CD4-positive, alpha-beta T cell (primary cell): Measurements from ENCODE around the gene OR7C1. TPM values are rescaled to one million over a fixed set of nuclear protein-coding genes. Genes with fewer than 3 reads are reported as not detected.

Experiments
- ATAC-seq: fragments of 200-7000 bp; cut with Tn5 transposase; one replicate; pipeline ENCODE4 v1.10.0; 2022; ENCODE audit warnings: mild to moderate bottlenecking; ENCODE audit not compliant: poor library complexity
- CTCF ChIA-PET: fragments of 350-600 bp; sonication (Branson Sonifier 250); formaldehyde crosslinking; loops from one replicate; lab custom pipeline; 2021; ENCODE audit warnings: antibody characterized with exemption, inconsistent platforms; lab: Charles Lee
- POLR2A ChIA-PET: fragments of 350-600 bp; sonication (Branson Sonifier 250); formaldehyde crosslinking; loops from one replicate; lab custom pipeline; 2021; ENCODE audit warnings: antibody characterized with exemption, inconsistent platforms; lab: Charles Lee
- DNase-seq, 14 experiments: peaks; one replicate each; pipeline ENCODE4 v3.0.0-alpha.2; 2013 to 2020; ENCODE audit warnings: mixed read lengths in 2 of 14
- H3K27ac ChIP-seq, 2 donors: one replicate each; pipeline versions ENCODE4 v1.5.1 to v1.7.0; 2013; ENCODE audit warnings: low read length in 2 of 2, low read depth in 1 of 2, mild to moderate bottlenecking in 1 of 2
- H3K27me3 ChIP-seq, 2 experiments: 1 replicate in 1 of 2; 2 replicates in 1 of 2; pipeline versions ENCODE4 v1.6.1 to v1.7.0; 2013; ENCODE audit warnings: low read length in 2 of 2, control low read depth in 1 of 2, mild to moderate bottlenecking in 1 of 2, moderate library complexity in 1 of 2; ENCODE audit not compliant: insufficient read depth in 2 of 2, control insufficient read depth in 1 of 2
- H3K36me3 ChIP-seq: one replicate; pipeline ENCODE4 v1.6.1; 2013; ENCODE audit warnings: low read length, control low read depth; ENCODE audit not compliant: insufficient read depth
- H3K4me1 ChIP-seq: one replicate; pipeline ENCODE4 v1.6.1; 2013; ENCODE audit warnings: low read length, control low read depth; ENCODE audit not compliant: insufficient read depth
- H3K4me3 ChIP-seq: one replicate; pipeline ENCODE4 v1.5.1; 2013; ENCODE audit warnings: mild to moderate bottlenecking, low read length, moderate library complexity
- H3K9me3 ChIP-seq, 2 experiments: 1 replicate in 1 of 2; 2 replicates in 1 of 2; pipeline versions ENCODE4 v1.6.1 to v1.7.0; 2013; ENCODE audit warnings: low read length in 2 of 2, mild to moderate bottlenecking in 2 of 2, control low read depth in 1 of 2, moderate library complexity in 1 of 2; ENCODE audit not compliant: control insufficient read depth in 1 of 2, insufficient read depth in 1 of 2
- H3K27ac Mint-ChIP-seq: one replicate; pipeline ENCODE4 v1.8.0; 2020; ENCODE audit warnings: mixed read lengths
- H3K27me3 Mint-ChIP-seq: one replicate; pipeline ENCODE4 v1.8.0; 2021; ENCODE audit warnings: mixed read lengths
- H3K36me3 Mint-ChIP-seq: one replicate; pipeline ENCODE4 v1.8.0; 2021; ENCODE audit warnings: low read depth, mixed read lengths
- H3K4me1 Mint-ChIP-seq: one replicate; pipeline ENCODE4 v1.8.0; 2021; ENCODE audit warnings: low read depth, mixed read lengths
- H3K4me3 Mint-ChIP-seq: one replicate; pipeline ENCODE4 v1.8.0; 2020; ENCODE audit warnings: mild to moderate bottlenecking, mixed read lengths
- H3K9me3 Mint-ChIP-seq: one replicate; pipeline ENCODE4 v1.8.0; 2020; ENCODE audit warnings: mixed read lengths
- CTCF ChIP-seq: fragments of 200-600 bp; IDR thresholded peaks from one replicate; pipeline ENCODE4 v1.8.0; 2022; ENCODE audit warnings: antibody characterized with exemption, mild to moderate bottlenecking
- intact Hi-C, 2 experiments: fragments of 100-400 bp; cut with DNase I in 1 of 2; cut with micrococcal nuclease in 1 of 2; formaldehyde crosslinking; loops; one replicate each; pipeline versions ENCODE4 v1.15.1 to v1.9.0; 2023 to 2025; cut with DNase I, micrococcal nuclease
- total RNA-seq, 174 experiments: library from RNA in 2 of 174; stranded (reverse) in 2 of 174; gene quantifications; one replicate each; pipeline ENCODE4 v1.2.3 and lab custom pipeline; 2021 to 2026

OR7C1 gene
- total RNA-seq, 2 experiments from 2014 or later: not detected

GRCh38 chr19:14817052-14817451 lies 17.9 kb downstream of the OR7C1 start:
- H3K9me3 Mint-ChIP-seq: no peaks in the 10 kb centered on the region
- no peak for TF ChIP-seq CTCF
- CTCF ChIA-PET: no interaction called here
- no peak overlapping the region for H3K27ac ChIP-seq
- H3K27me3 Mint-ChIP-seq: peaks cover 20% of the 10 kb centered on the region
- H3K27me3 ChIP-seq: no peaks in the 10 kb centered on the region
- no peaks in the 10 kb centered on the region for H3K36me3 ChIP-seq
- H3K9me3 ChIP-seq: no peaks in the 10 kb centered on the region
- POLR2A ChIA-PET: no interaction called here
- no peaks in the 10 kb centered on the region for H3K4me1 ChIP-seq
- no peak for DNase-seq
- no peaks in the 10 kb centered on the region for H3K4me1 Mint-ChIP-seq
- H3K4me3 Mint-ChIP-seq: no peak overlapping the region
- H3K27ac Mint-ChIP-seq: no peak overlapping the region
- H3K4me3 ChIP-seq: no peak overlapping the region
- ATAC-seq: no peak
- intact Hi-C loops: no loop called here
- no peaks in the 10 kb centered on the region for H3K36me3 Mint-ChIP-seq

GRCh38 chr19:14814982-14815652 lies 19.9 kb downstream of the OR7C1 start:
- Histone ChIP-seq H3K4me1 (no peaks in the 10 kb centered on the region), H3K27ac (no peak overlapping the region), H3K27me3 (no peaks in the 10 kb centered on the region), H3K36me3 (no peaks in the 10 kb centered on the region), H3K4me3 (no peak overlapping the region), H3K9me3 (no peaks in the 10 kb centered on the region)
- Mint-ChIP-seq H3K36me3 (no peaks in the 10 kb centered on the region), H3K4me3 (no peak overlapping the region), H3K4me1 (no peaks in the 10 kb centered on the region), H3K27me3 (peaks cover 5% of the 10 kb centered on the region), H3K9me3 (no peaks in the 10 kb centered on the region), H3K27ac (no peak overlapping the region)
- ChIA-PET POLR2A (no interaction called here), CTCF (no interaction called here)
- intact Hi-C loops: no loop called here
- ATAC-seq: no peak
- no peak for DNase-seq
- no peak for TF ChIP-seq CTCF

GRCh38 chr19:14809272-14810057 lies 25.5 kb downstream of the OR7C1 start:
- DNase-seq: no peak
- POLR2A ChIA-PET: no interaction called here
- no peak overlapping the region for H3K4me3 Mint-ChIP-seq
- Histone ChIP-seq H3K36me3 (no peaks in the 10 kb centered on the region), H3K9me3 (no peaks in the 10 kb centered on the region), H3K4me3 (no peak overlapping the region), H3K27me3 (peaks cover 0 to 2% of the 10 kb centered on the region in 2 experiments), H3K4me1 (no peaks in the 10 kb centered on the region), H3K27ac (no peak overlapping the region)
- H3K36me3 Mint-ChIP-seq: no peaks in the 10 kb centered on the region
- CTCF ChIA-PET: no interaction called here
- TF ChIP-seq CTCF: no peak
- ATAC-seq: no peak
- no peaks in the 10 kb centered on the region for H3K9me3 Mint-ChIP-seq
- H3K4me1 Mint-ChIP-seq: no peaks in the 10 kb centered on the region
- intact Hi-C loops: no loop called here
- peaks cover 6% of the 10 kb centered on the region for H3K27me3 Mint-ChIP-seq
- H3K27ac Mint-ChIP-seq: no peak overlapping the region
